Gastrocnemius medialis (tissue), 4 donors: ENCODE data around the gene SEC24B.

Experiments used
- POLR2A ChIP-seq, 2 donors: fragments of 450-650 bp; IDR thresholded peaks; one replicate each; pipeline ENCODE4 v1.6.1; 2017; ENCODE audit warnings: antibody characterized with exemption in 2 of 2, mild to moderate bottlenecking in 2 of 2, moderate library complexity in 2 of 2
- TF ChIP-seq, protein P1 (sequence below), 5 experiments: fragments of 450-650 bp in 3 of 5; fragments of 200-600 bp in 2 of 5; sonication (generic) in 2 of 5; IDR thresholded peaks in 4 of 5; conservative IDR thresholded peaks in 1 of 5; 1 replicate in 4 of 5; 2 replicates in 1 of 5; pipeline ENCODE4 v1.5.1; 2016 to 2019; ENCODE audit warnings: antibody characterized with exemption in 5 of 5, mild to moderate bottlenecking in 3 of 5, moderate library complexity in 3 of 5

DNA sequence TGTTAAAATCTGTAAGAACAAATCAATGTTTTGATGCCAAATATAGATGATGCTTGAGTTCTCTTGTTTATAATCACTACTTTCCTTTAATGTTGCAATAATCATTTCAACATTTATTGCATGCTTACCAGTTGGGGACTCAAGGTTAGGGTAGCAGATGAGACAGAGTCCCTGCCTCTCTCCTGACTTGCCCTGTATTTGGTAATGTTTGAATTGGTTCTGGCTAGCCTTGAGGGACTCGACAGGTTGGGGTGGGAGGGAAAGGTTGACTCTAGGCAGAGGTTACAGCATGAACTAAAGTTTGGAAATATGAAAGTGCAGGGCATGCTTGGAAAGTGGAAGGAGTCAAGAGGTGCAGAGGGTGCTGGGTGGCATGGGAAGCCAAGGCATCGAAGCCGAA lies 2.0 kb downstream of the SEC24B start:
- TF ChIP-seq, protein P1, sequence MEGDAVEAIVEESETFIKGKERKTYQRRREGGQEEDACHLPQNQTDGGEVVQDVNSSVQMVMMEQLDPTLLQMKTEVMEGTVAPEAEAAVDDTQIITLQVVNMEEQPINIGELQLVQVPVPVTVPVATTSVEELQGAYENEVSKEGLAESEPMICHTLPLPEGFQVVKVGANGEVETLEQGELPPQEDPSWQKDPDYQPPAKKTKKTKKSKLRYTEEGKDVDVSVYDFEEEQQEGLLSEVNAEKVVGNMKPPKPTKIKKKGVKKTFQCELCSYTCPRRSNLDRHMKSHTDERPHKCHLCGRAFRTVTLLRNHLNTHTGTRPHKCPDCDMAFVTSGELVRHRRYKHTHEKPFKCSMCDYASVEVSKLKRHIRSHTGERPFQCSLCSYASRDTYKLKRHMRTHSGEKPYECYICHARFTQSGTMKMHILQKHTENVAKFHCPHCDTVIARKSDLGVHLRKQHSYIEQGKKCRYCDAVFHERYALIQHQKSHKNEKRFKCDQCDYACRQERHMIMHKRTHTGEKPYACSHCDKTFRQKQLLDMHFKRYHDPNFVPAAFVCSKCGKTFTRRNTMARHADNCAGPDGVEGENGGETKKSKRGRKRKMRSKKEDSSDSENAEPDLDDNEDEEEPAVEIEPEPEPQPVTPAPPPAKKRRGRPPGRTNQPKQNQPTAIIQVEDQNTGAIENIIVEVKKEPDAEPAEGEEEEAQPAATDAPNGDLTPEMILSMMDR (IDR thresholded peaks at IDR 0.05 in 4 of 5, conservative IDR thresholded peaks at IDR 0.05 in 1 of 5): no peak
- TF ChIP-seq POLR2A (IDR thresholded peaks at IDR 0.05): no peak
